ENCODE results near the gene MAGI1.

Gene MAGI1

GRCh38 chr3:66041116-66041515 is 2.4 kb upstream of the MAGI1 start:
- no peak for TF ChIP-seq CTCF (IDR thresholded peaks at IDR 0.05; ENCODE audit: insufficient read depth, low read depth, low read length, missing control alignments)
- no peak for DNase-seq (ENCODE audit: low read depth)
- no peak overlapping the region for H3K4me3 ChIP-seq (ENCODE audit: low read length)

GRCh38 chr3:66039590-66039887 is 821 bp upstream of the MAGI1 start:
- peak; percentile 26 for DNase-seq (ENCODE audit: low read depth)
- no peak for TF ChIP-seq CTCF (IDR thresholded peaks at IDR 0.05; ENCODE audit: insufficient read depth, low read depth, low read length, missing control alignments)
- peak overlapping the region; percentile 85 for H3K4me3 ChIP-seq (ENCODE audit: low read length)

- no peak for DNase-seq (ENCODE audit: low read depth)
- peak overlapping the region; percentile 85 for H3K4me3 ChIP-seq (ENCODE audit: low read length)
- TF ChIP-seq CTCF (IDR thresholded peaks at IDR 0.05; ENCODE audit: insufficient read depth, low read depth, low read length, missing control alignments): no peak
Observed at GRCh38 chr3:66038384-66038725, 363 bp downstream of the MAGI1 start.

GRCh38 chr3:66037986-66038369 is 740 bp downstream of the MAGI1 start:
- H3K4me3 ChIP-seq (ENCODE audit: low read length): peak overlapping the region; percentile 85
- no peak for DNase-seq (ENCODE audit: low read depth)

GRCh38 chr3:66037330-66037985 is 1.3 kb downstream of the MAGI1 start:
- peak overlapping the region; percentile 85 for H3K4me3 ChIP-seq (ENCODE audit: low read length)
- peak; percentile 28 for TF ChIP-seq CTCF (IDR thresholded peaks at IDR 0.05; ENCODE audit: insufficient read depth, low read depth, low read length, missing control alignments)
- peak; percentile 63 for DNase-seq (ENCODE audit: low read depth)

More at GRCh38 chr3:66037986-66038369, 740 bp downstream of the MAGI1 start:
- no peak for TF ChIP-seq CTCF (IDR thresholded peaks at IDR 0.05; ENCODE audit: insufficient read depth, low read depth, low read length, missing control alignments)

GRCh38 chr3:66036586-66037148 is 2.1 kb downstream of the MAGI1 start:
- TF ChIP-seq CTCF (IDR thresholded peaks at IDR 0.05; ENCODE audit: insufficient read depth, low read depth, low read length, missing control alignments): no peak
- peak overlapping the region; percentile 85 for H3K4me3 ChIP-seq (ENCODE audit: low read length)
- no peak for DNase-seq (ENCODE audit: low read depth)

All from epithelial cell of esophagus (primary cell).